Loucy (cell line): ENCODE measurements around the gene PAX2.

Source experiments
- EZH2phosphoT487 ChIP-seq: fragments of 200-600 bp; IDR thresholded peaks from 2 replicates; pipeline ENCODE4 v1.6.1; 2018; ENCODE audit warnings: antibody characterized with exemption, mild to moderate bottlenecking, moderate library complexity, borderline replicate concordance
- TF ChIP-seq, protein P1 (sequence below): fragments of 200-600 bp; sonication (generic); conservative IDR thresholded peaks from 2 replicates; pipeline ENCODE4 v1.5.1; 2014; ENCODE audit warnings: mild to moderate bottlenecking, antibody characterized with exemption, low read length

DNA sequence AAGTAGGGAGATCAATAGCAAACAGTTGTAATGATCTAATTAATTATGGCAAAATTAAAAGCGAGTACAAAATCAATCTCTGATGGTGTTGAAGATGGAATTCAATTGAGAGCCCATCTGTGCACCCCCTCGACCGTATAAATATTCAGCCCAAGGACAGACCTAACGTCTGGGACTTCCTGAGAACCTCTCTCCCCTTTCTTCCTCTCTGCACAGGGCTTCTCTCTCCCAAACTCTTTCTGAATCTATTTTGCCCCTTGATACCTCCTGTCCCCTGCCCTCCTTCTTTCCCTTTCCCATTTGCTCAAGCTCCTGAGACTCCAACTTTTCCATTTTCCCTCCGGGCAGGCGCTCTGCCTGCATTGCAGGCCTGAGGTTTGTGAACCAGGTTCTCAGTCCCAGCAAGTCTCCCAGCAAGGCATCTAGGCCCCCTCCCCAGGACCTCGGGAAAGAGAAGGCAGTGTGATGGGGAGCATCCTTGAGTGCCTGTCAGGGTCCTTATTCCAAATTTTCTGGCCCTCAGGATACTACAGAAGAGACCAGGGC, 8.5 kb upstream of the PAX2 start:
- TF ChIP-seq, protein P1, sequence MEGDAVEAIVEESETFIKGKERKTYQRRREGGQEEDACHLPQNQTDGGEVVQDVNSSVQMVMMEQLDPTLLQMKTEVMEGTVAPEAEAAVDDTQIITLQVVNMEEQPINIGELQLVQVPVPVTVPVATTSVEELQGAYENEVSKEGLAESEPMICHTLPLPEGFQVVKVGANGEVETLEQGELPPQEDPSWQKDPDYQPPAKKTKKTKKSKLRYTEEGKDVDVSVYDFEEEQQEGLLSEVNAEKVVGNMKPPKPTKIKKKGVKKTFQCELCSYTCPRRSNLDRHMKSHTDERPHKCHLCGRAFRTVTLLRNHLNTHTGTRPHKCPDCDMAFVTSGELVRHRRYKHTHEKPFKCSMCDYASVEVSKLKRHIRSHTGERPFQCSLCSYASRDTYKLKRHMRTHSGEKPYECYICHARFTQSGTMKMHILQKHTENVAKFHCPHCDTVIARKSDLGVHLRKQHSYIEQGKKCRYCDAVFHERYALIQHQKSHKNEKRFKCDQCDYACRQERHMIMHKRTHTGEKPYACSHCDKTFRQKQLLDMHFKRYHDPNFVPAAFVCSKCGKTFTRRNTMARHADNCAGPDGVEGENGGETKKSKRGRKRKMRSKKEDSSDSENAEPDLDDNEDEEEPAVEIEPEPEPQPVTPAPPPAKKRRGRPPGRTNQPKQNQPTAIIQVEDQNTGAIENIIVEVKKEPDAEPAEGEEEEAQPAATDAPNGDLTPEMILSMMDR = no peak
- no peak for TF ChIP-seq EZH2phosphoT487
